Subcutaneous adipose tissue (tissue), 4 donors: ENCODE data around the gene MACROD1. TPM values are rescaled to one million over a fixed set of nuclear protein-coding genes. Genes with fewer than 3 reads are reported as not detected.

Source experiments
- total RNA-seq, 4 donors: library from RNA; depleted of rRNA; stranded (reverse); fragments of >200 nt; gene quantifications; one replicate each; pipeline ENCODE4 v1.1.0, GENCODE V29; 2016
- TF ChIP-seq, protein P1 (sequence below): fragments of 450-650 bp; IDR thresholded peaks from one replicate; pipeline ENCODE4 v1.5.1; 2016; ENCODE audit warnings: low read depth, mild to moderate bottlenecking, control low read depth, antibody characterized with exemption, moderate library complexity

MACROD1 gene
- total RNA-seq, 4 donors from 2014 or later, result 8.0 to 24.0 (median 19.8) TPM

DNA sequence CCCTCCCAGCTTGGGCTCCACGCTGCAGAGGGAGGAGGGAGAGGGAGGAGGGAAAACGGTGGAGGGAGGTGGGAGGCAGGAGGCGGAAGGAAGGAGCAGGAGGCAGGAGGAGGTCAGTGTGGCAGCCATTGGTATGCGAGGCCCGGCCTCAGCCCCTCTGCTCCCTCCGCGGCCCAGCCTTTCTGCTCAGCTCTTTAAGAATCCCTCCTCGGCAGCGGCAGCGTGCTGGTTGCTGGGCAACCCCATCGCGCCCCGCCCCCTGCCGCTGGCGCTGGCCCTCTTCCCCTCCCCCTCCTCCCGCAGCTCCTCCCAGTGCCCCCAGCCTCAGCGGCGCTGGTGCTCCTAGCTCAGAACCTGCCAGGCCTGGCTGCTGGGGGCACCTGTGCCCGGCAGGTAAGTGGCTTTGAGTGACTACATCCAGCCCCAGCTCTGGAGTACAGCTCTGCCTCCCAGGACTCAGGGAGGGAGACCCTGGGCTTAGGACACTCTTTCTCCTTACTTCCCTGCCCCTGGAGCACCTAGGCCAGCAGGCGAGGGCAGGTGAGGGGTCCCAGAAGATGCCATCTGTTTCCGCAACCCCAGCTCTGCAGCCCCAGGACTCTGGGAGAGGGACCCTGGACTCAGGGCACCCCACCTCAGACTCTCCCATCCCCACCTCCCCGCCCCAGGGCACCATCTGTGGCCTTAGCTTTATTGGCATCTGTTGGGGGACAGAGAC lies 137.4 kb downstream of the MACROD1 start:
- TF ChIP-seq, protein P1, sequence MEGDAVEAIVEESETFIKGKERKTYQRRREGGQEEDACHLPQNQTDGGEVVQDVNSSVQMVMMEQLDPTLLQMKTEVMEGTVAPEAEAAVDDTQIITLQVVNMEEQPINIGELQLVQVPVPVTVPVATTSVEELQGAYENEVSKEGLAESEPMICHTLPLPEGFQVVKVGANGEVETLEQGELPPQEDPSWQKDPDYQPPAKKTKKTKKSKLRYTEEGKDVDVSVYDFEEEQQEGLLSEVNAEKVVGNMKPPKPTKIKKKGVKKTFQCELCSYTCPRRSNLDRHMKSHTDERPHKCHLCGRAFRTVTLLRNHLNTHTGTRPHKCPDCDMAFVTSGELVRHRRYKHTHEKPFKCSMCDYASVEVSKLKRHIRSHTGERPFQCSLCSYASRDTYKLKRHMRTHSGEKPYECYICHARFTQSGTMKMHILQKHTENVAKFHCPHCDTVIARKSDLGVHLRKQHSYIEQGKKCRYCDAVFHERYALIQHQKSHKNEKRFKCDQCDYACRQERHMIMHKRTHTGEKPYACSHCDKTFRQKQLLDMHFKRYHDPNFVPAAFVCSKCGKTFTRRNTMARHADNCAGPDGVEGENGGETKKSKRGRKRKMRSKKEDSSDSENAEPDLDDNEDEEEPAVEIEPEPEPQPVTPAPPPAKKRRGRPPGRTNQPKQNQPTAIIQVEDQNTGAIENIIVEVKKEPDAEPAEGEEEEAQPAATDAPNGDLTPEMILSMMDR, result no peak

DNA sequence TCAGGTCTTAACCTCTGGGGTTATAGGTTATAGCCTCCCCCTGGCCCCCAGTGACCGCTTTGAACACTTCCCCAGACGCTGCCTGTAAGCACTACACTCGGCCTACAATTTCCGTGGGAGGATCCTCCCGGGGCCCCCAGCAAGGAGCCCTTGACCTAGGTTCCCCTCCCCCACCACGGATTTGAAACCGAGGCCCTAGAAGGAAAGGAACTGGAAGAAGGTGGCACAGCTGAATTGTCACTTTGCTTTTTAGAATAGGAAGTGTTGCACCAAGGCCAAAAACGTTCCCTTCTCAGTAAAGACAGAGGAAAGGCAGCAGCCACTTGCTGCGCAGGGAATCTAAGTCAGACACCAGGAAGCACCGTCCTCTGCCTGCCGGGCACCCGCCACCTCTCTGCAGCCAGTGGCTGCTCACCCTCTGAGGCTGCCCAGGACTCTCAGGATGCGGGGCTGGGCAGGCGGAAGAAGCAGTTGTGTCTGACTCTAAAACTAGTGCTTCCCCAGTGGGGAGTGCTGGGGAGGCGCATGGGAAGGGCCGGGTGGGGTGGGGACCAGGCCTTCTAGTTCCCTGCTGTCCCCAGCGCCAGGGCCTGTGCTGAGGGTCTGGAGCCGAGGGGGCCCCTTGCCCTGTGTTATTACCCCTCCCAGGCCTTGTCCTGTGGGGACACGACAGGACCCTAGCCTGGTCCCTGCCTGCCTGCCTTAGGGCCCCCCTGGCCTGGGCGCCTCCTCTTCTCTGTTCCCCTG lies 138.1 kb downstream of the MACROD1 start:
- TF ChIP-seq, protein P1, result no peak

GRCh38 chr11:64026575-64027205 lies 139.2 kb downstream of the MACROD1 start:
- TF ChIP-seq, protein P1, result no peak

DNA sequence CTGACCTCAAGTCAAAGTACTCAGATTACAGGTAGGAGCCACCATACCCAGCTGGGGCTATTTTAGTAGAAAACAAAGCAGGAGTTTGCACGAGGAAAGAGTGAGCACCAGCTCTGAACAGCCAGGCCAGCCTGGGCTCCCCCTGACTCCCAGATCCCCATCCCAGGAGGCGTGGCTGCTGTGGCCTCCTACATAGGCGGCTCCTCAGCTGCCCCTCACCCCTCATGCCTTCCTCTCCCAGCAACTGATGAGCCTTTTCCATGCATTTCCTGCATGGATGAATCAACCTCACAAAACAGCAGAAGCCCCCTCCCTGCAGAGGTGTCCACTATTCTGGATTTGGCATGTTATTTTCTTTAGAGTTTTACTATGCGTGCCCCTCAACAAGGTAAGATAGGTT lies 140.7 kb downstream of the MACROD1 start:
- TF ChIP-seq, protein P1, result no peak

DNA sequence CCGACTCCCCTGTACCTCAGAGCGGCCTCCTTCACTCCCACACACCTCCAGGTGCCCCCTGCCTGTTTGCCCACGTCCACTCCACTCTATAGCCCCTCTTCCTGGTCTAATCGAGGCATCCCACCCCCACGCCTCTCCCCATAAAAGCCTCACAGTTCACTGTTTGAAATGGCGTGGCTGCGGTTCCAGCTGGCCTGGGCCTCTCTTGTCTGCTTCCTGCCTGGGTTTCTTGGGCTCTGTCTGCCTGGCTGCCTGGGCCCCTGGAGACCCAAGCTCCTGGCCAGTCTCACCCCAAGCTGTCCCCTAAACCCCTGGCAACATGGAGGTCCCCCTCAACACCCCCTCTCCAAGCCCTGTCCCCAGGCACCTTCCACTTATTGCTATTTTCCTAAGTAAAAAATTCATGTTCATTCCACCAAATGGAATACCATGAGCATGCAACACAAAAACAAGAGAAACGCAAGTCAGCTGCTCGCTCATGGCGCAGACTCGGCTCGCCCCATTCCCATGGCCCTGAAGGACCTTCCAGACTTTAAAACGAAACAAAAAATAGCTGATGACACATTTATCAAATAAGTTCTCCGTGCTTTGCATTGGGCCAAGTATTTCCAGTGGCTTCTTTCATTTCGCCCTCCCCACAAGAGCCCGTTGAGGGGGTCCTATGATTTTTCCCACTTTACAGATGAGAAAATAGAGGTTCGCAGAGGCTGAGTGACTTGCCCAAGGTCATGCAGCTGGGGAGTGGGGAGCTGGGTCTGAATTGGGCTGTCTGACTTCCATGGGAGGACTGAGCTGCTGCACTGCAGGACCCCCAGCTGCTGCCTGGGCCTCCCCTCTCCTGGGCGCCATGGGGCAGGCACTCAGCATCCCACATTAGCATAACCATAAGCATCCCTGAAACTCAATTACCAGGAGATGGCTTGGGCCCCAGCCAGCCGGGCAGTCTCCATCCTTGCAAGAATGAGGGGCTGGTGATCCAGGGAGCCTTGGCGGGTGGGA lies 141.9 kb downstream of the MACROD1 start:
- TF ChIP-seq, protein P1, result no peak

- TF ChIP-seq, protein P1, result no peak
Observed at GRCh38 chr11:64022125-64022784, 143.7 kb downstream of the MACROD1 start.
